Muscle of leg (tissue), 11 donors: ENCODE data around the gene NCOA5. TPM values are rescaled to one million over a fixed set of nuclear protein-coding genes. Genes with fewer than 3 reads are reported as not detected.

ENCODE experiments used
- DNase-seq: peaks from one replicate; pipeline ENCODE4 v3.0.0; 2013
- H3K27ac ChIP-seq: one replicate; pipeline ENCODE4 v1.5.1; 2013; ENCODE audit warnings: mild to moderate bottlenecking, low read length, control low read depth
- H3K27me3 ChIP-seq: one replicate; pipeline ENCODE4 v1.6.1; 2013; ENCODE audit warnings: low read length; ENCODE audit not compliant: control insufficient read depth, insufficient read depth
- H3K36me3 ChIP-seq: one replicate; pipeline ENCODE4 v1.6.1; 2013; ENCODE audit warnings: low read length; ENCODE audit not compliant: control insufficient read depth, insufficient read depth
- H3K4me1 ChIP-seq: one replicate; pipeline ENCODE4 v1.6.1; 2013; ENCODE audit warnings: low read length; ENCODE audit not compliant: control insufficient read depth, insufficient read depth
- H3K4me3 ChIP-seq: one replicate; pipeline ENCODE4 v1.5.1; 2013; ENCODE audit warnings: low read length, control low read depth
- H3K9me3 ChIP-seq: replicated peaks from 2 replicates; pipeline ENCODE4 v1.6.1; 2013; ENCODE audit warnings: low read depth, low read length; ENCODE audit not compliant: control insufficient read depth
- WGBS: methylation state at CpG from one replicate; pipeline ENCODE4 v1.1.5; 2013; ENCODE audit warnings: missing lambda C conversion rate; ENCODE audit not compliant: insufficient coverage; 5-methylcytosine and 5-hydroxymethylcytosine counted together
- polyA plus RNA-seq, 8 donors: library from polyadenylated mRNA; unstranded; fragments of 120-200 nt; gene quantifications; one replicate each; pipeline versions ENCODE4 v1.2.1 to v1.2.3, GENCODE V29; 2013; ENCODE audit warnings: inconsistent platforms in 1 of 8, low replicate concordance in 1 of 8; ENCODE audit not compliant: insufficient read length in 8 of 8, insufficient read depth in 1 of 8
- total RNA-seq: library from RNA; stranded (reverse); fragments of 120-200 nt; gene quantifications from one replicate; pipeline ENCODE4 v1.2.4, GENCODE V29; 2013

Gene NCOA5
- total and polyA plus RNA-seq, 9 donors: 19.3 to 39.4 (median 30.7) TPM

- Histone ChIP-seq H3K36me3 (peaks cover 34% of the 10 kb centered on the region), H3K9me3 (no peaks in the 10 kb centered on the region), H3K4me3 (no peak overlapping the region), H3K27me3 (no peaks in the 10 kb centered on the region), H3K4me1 (no peaks in the 10 kb centered on the region), H3K27ac (no peak overlapping the region)
- no peak for DNase-seq
- 86% methylated on average over 3 of the region's 7 CpGs for WGBS
Observed at GRCh38 chr20:46078954-46079353, 10.8 kb downstream of the NCOA5 start.

GRCh38 chr20:46077642-46078305 is 12.0 kb downstream of the NCOA5 start:
- DNase-seq: no peak
- no peaks in the 10 kb centered on the region for H3K27me3 ChIP-seq
- H3K4me1 ChIP-seq: no peaks in the 10 kb centered on the region
- 60% methylated on average over 2 of the region's 8 CpGs for WGBS
- H3K27ac ChIP-seq: no peak overlapping the region
- H3K4me3 ChIP-seq: no peak overlapping the region
- H3K9me3 ChIP-seq: no peaks in the 10 kb centered on the region
- peaks cover 34% of the 10 kb centered on the region for H3K36me3 ChIP-seq

GRCh38 chr20:46076806-46077205 is 13.0 kb downstream of the NCOA5 start:
- no peak overlapping the region for H3K4me3 ChIP-seq
- H3K36me3 ChIP-seq: peaks cover 36% of the 10 kb centered on the region
- WGBS: 94% methylated on average over 3 of the region's 7 CpGs
- no peak overlapping the region for H3K27ac ChIP-seq
- H3K27me3 ChIP-seq: no peaks in the 10 kb centered on the region
- no peak for DNase-seq
- H3K4me1 ChIP-seq: no peaks in the 10 kb centered on the region
- H3K9me3 ChIP-seq: no peaks in the 10 kb centered on the region

GRCh38 chr20:46074006-46074405 is 15.8 kb downstream of the NCOA5 start:
- no peak for DNase-seq
- H3K4me3 ChIP-seq: no peak overlapping the region
- H3K27me3 ChIP-seq: no peaks in the 10 kb centered on the region
- WGBS: no CpG with 5 or more reads among the region's 3 CpGs
- H3K4me1 ChIP-seq: no peaks in the 10 kb centered on the region
- no peak overlapping the region for H3K27ac ChIP-seq
- peaks cover 43% of the 10 kb centered on the region for H3K36me3 ChIP-seq
- H3K9me3 ChIP-seq: no peaks in the 10 kb centered on the region

GRCh38 chr20:46073443-46073842 is 16.3 kb downstream of the NCOA5 start:
- H3K27ac ChIP-seq: no peak overlapping the region
- H3K36me3 ChIP-seq: peaks cover 40% of the 10 kb centered on the region
- peak; percentile 12 for DNase-seq
- WGBS: 20% methylated on average over 1 of the region's 3 CpGs
- no peaks in the 10 kb centered on the region for H3K9me3 ChIP-seq
- H3K4me3 ChIP-seq: no peak overlapping the region
- no peaks in the 10 kb centered on the region for H3K4me1 ChIP-seq
- no peaks in the 10 kb centered on the region for H3K27me3 ChIP-seq

GRCh38 chr20:46073024-46073423 is 16.7 kb downstream of the NCOA5 start:
- Histone ChIP-seq H3K9me3 (no peaks in the 10 kb centered on the region), H3K4me3 (no peak overlapping the region), H3K27ac (no peak overlapping the region), H3K36me3 (peaks cover 41% of the 10 kb centered on the region), H3K27me3 (no peaks in the 10 kb centered on the region), H3K4me1 (no peaks in the 10 kb centered on the region)
- no CpG with 5 or more reads among the region's 4 CpGs for WGBS
- DNase-seq: no peak

GRCh38 chr20:46071573-46071972 is 18.2 kb downstream of the NCOA5 start:
- no peak for DNase-seq
- H3K9me3 ChIP-seq: no peaks in the 10 kb centered on the region
- H3K4me1 ChIP-seq: no peaks in the 10 kb centered on the region
- H3K27me3 ChIP-seq: no peaks in the 10 kb centered on the region
- H3K27ac ChIP-seq: no peak overlapping the region
- no peak overlapping the region for H3K4me3 ChIP-seq
- H3K36me3 ChIP-seq: peaks cover 45% of the 10 kb centered on the region
- WGBS: 80% methylated on average over 3 of the region's 3 CpGs

- H3K4me3 ChIP-seq: no peak overlapping the region
- peaks cover 53% of the 10 kb centered on the region for H3K36me3 ChIP-seq
- DNase-seq: no peak
- no peak overlapping the region for H3K27ac ChIP-seq
- no peaks in the 10 kb centered on the region for H3K4me1 ChIP-seq
- 93% methylated on average over 16 of the region's 20 CpGs for WGBS
- H3K27me3 ChIP-seq: no peaks in the 10 kb centered on the region
- H3K9me3 ChIP-seq: no peaks in the 10 kb centered on the region
Observed at GRCh38 chr20:46070215-46070900, 19.4 kb downstream of the NCOA5 start.

- DNase-seq: no peak
- WGBS: 78% methylated on average over 1 of the region's 3 CpGs
- Histone ChIP-seq H3K27ac (no peak overlapping the region), H3K4me1 (peaks cover 5% of the 10 kb centered on the region), H3K27me3 (no peaks in the 10 kb centered on the region), H3K9me3 (no peaks in the 10 kb centered on the region), H3K4me3 (no peak overlapping the region), H3K36me3 (peaks cover 84% of the 10 kb centered on the region)
Observed at GRCh38 chr20:46065691-46066090, 24.1 kb downstream of the NCOA5 start.

- 81% methylated on average over 6 of the region's 9 CpGs for WGBS
- no peak overlapping the region for H3K27ac ChIP-seq
Observed at GRCh38 chr20:46065006-46065405, 24.8 kb downstream of the NCOA5 start.

More at GRCh38 chr20:46065006-46065405, 24.8 kb downstream of the NCOA5 start:
- no peak overlapping the region for H3K4me3 ChIP-seq
- H3K9me3 ChIP-seq: no peaks in the 10 kb centered on the region
- no peak for DNase-seq
- peaks cover 5% of the 10 kb centered on the region for H3K4me1 ChIP-seq
- H3K36me3 ChIP-seq: peaks cover 81% of the 10 kb centered on the region
- H3K27me3 ChIP-seq: no peaks in the 10 kb centered on the region
